Body of pancreas (tissue), 4 donors: Measurements from ENCODE around the gene SLC9A3.

Experiments used
- POLR2A ChIP-seq, 3 donors: fragments of 450-650 bp; IDR thresholded peaks; one replicate each; pipeline ENCODE4 v1.6.1; 2016; ENCODE audit warnings: antibody characterized with exemption in 3 of 3, mild to moderate bottlenecking in 2 of 3
- TF ChIP-seq, protein P1 (sequence below), 7 experiments: fragments of 450-650 bp in 4 of 7; fragments of 200-600 bp in 3 of 7; sonication (generic) in 3 of 7; IDR thresholded peaks; one replicate each; pipeline ENCODE4 v1.5.1; 2016 to 2019; ENCODE audit warnings: antibody characterized with exemption in 7 of 7

DNA sequence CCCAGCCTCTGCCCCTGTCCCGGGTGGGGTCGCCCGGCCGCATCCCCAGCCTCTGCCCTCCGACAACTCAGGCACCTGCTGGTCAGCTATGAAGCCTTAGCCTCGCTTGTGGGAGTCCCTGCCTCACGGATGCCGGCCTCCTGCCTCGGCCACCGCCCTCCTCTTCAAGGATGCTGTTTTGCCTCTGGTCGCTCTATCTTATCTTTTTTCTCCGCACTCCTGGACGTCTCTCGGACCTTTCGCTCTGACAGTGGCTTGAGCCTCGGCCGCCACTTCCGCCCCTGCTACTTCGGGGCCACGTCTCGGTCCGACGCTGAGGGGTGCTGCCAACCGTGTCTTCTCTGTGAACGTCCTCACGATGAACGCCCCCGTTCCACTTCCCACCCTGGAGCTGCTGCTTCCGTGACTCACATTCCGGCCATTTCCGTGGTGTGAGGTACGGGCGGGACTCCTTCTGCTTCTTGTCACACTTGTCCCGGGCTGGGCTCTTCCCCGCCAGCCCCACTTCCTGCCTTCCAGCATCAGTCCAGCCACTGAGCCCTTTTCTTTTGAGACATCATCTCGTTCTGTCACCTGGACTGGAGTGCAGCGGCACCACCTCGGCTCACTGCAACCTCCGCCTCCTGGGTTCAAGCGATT, 26.3 kb downstream of the SLC9A3 start:
- TF ChIP-seq, protein P1, sequence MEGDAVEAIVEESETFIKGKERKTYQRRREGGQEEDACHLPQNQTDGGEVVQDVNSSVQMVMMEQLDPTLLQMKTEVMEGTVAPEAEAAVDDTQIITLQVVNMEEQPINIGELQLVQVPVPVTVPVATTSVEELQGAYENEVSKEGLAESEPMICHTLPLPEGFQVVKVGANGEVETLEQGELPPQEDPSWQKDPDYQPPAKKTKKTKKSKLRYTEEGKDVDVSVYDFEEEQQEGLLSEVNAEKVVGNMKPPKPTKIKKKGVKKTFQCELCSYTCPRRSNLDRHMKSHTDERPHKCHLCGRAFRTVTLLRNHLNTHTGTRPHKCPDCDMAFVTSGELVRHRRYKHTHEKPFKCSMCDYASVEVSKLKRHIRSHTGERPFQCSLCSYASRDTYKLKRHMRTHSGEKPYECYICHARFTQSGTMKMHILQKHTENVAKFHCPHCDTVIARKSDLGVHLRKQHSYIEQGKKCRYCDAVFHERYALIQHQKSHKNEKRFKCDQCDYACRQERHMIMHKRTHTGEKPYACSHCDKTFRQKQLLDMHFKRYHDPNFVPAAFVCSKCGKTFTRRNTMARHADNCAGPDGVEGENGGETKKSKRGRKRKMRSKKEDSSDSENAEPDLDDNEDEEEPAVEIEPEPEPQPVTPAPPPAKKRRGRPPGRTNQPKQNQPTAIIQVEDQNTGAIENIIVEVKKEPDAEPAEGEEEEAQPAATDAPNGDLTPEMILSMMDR (IDR thresholded peaks at IDR 0.05): no peak
- no peak for TF ChIP-seq POLR2A (IDR thresholded peaks at IDR 0.05)
